Islet of Langerhans (tissue), 1 donor: ENCODE measurements around the gene MYOT.

ENCODE experiments used
- FAIRE-seq: peaks from one replicate; lab custom pipeline; 2011; peaks lifted over from hg19 to GRCh38; lab: Jason Lieb, UNC

The MYOT gene

GRCh38 chr5:137901011-137901817, 33.6 kb downstream of the MYOT start:
- FAIRE-seq, result no peak

- no peak for FAIRE-seq
These were observed 34.9 kb downstream of the MYOT start for GRCh38 chr5:137902408-137903133.

DNA sequence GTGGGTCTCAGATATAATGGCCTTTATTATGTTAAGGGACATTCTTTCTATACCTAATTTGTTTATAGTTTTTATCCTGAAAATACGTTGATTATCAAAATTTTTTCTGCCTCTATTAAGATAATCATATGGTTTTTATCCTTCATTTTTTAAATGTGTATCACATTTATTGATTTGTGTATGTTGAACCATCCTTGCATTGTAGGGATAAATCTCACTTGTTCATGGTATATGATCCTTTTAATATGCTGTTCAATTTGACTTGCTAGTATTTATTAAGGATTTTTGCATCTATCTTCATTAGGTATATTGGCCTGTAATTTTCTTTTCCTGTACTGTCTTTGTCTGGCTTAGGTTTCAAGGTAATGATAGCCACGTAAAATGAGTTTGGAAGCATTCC, 47.1 kb downstream of the MYOT start:
- FAIRE-seq, result no peak

DNA sequence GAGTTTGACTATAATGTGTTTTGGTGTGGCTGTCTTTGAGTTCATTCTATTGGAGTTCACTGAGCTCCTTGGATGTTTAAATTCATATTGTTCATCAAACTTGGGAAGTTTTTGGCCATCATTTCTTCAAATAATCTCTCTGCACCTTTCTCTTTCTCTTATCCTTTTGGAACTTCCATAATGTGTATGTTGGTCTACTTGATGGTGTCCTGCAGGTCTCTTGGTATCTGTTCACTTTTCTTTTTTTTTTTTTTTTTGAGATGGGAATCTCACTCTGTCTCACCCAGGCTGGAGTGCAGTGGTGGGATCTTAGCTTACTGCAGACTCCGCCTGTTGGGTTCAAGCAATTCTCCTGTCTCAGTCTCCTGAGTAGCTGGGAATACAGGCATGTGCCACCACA, 49.3 kb downstream of the MYOT start:
- FAIRE-seq, result no peak

DNA sequence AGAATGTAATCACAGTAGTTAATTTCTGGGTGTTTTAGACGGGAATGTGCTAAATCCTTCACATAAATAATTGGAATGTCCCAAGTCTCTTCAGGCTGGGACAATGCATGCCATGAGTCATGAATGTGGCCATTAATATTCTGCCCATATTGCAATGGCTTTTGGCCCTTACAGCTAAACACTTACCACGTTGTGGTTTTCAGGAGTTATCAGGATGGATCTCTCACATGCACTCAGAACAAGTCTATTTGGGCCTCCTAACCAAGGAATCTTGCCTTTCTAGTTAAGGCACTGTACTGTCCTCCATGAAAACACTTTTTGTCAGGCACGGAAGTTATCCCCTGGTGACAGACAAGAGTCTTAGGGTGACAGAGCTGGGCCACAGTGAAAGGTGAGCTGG, 54.3 kb downstream of the MYOT start:
- no peak for FAIRE-seq

GRCh38 chr5:137923856-137924255, 56.2 kb downstream of the MYOT start:
- FAIRE-seq, result no peak

GRCh38 chr5:137932800-137933199, 65.1 kb downstream of the MYOT start:
- FAIRE-seq, result no peak

GRCh38 chr5:137933491-137933911, 65.8 kb downstream of the MYOT start:
- no peak for FAIRE-seq

GRCh38 chr5:137935190-137935589, 67.5 kb downstream of the MYOT start:
- no peak for FAIRE-seq

DNA sequence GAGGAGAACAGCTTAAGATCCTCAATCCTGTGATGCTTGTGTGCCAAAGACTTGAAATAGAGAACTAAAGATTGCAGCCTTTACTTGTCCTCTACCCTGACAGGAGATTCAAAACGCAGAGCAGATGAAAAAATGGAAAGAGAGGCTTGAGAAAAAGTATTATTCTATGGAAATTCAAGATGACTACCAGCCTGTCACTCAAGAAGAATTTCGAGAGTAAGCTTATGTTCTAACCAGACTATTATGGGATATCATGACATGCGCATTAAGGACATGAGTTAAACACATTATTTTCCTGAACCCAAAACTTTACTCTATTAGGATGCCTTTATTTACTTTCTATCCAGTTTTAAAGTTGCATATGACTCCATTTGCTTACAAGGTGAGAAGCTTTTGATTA, 68.0 kb downstream of the MYOT start:
- no peak for FAIRE-seq
